Stimulated activated CD4-positive, alpha-beta T cell treated with anti-CD3 and anti-CD28 coated beads, Interleukin-15, amount 100 ng/mL, for 48 hours (primary cell): Measurements from ENCODE around the gene TBC1D16.
"Not testable (repeated sequence)": the region's sequence is repeated elsewhere in the genome, so short reads cannot be mapped to it uniquely, and the experiment has no call there.

Experiments used
- DNase-seq, 2 donors: peaks; one replicate each; pipeline ENCODE4 v3.0.0-alpha.2; 2020; ENCODE audit warnings: low read depth in 2 of 2

TBC1D16 gene

GRCh38 chr17:80051681-80052080 lies 16.0 kb upstream of the TBC1D16 start:
- no peak for DNase-seq

GRCh38 chr17:80050706-80051105 lies 15.0 kb upstream of the TBC1D16 start:
- no peak for DNase-seq

GRCh38 chr17:80049986-80050385 lies 14.3 kb upstream of the TBC1D16 start:
- no peak for DNase-seq

GRCh38 chr17:80047176-80047575 lies 11.5 kb upstream of the TBC1D16 start:
- no peak for DNase-seq

- DNase-seq: not testable (repeated sequence)
Measured at GRCh38 chr17:80046709-80047108, 11.0 kb upstream of the TBC1D16 start.

- DNase-seq: no peak
Measured at GRCh38 chr17:80045703-80046102, 10.0 kb upstream of the TBC1D16 start.

GRCh38 chr17:80043963-80044362 lies 8.3 kb upstream of the TBC1D16 start:
- no peak for DNase-seq

GRCh38 chr17:80036715-80037477 lies 1.2 kb upstream of the TBC1D16 start:
- no peak for DNase-seq

GRCh38 chr17:80035937-80036714 lies 454 bp upstream of the TBC1D16 start, which contains the start of gene CCDC40:
TSS of gene CCDC40 (plus strand) at chr17:80036642. CDS start at chr17:80036663, 21 bp downstream.
- DNase-seq: peak; percentile 37 to 45

- no peak for DNase-seq
Measured at GRCh38 chr17:80034791-80035686, 633 bp downstream of the TBC1D16 start.

- no peak for DNase-seq
Measured at GRCh38 chr17:80033840-80034239, 1.8 kb downstream of the TBC1D16 start.

GRCh38 chr17:80032614-80033171 lies 3.0 kb downstream of the TBC1D16 start:
- DNase-seq: no peak

- no peak for DNase-seq
Measured at GRCh38 chr17:80031691-80032430, 3.8 kb downstream of the TBC1D16 start.

GRCh38 chr17:80030730-80031410 lies 4.8 kb downstream of the TBC1D16 start:
- DNase-seq: no peak

GRCh38 chr17:80029258-80029974 lies 6.3 kb downstream of the TBC1D16 start:
- no peak for DNase-seq

- no peak for DNase-seq
Measured at GRCh38 chr17:80028030-80028429, 7.6 kb downstream of the TBC1D16 start.

- DNase-seq: no peak
Measured at GRCh38 chr17:80027043-80027435, 8.6 kb downstream of the TBC1D16 start.

GRCh38 chr17:80026359-80027042 lies 9.2 kb downstream of the TBC1D16 start:
- DNase-seq: no peak

- DNase-seq: no peak
Measured at GRCh38 chr17:80025796-80026195, 9.9 kb downstream of the TBC1D16 start.
